CD14-positive monocyte (primary cell): ENCODE results near the gene NRGN. TPM values are rescaled to one million over a fixed set of nuclear protein-coding genes. Genes with fewer than 3 reads are reported as not detected.

ENCODE experiments used
- DNase-seq, 3 donors: peaks; one replicate each; pipeline ENCODE4 v3.0.0-alpha.2; 2011 to 2022
- H2AFZ ChIP-seq: 2 replicates; pipeline ENCODE4 v1.6.0; 2012; ENCODE audit warnings: mild to moderate bottlenecking, low read depth, low read length, inconsistent platforms; ENCODE audit not compliant: insufficient read depth, poor library complexity, severe bottlenecking
- H3K27ac ChIP-seq, 2 donors: 1 replicate in 1 of 2; 2 replicates in 1 of 2; pipeline ENCODE4 v1.5.1; 2012 to 2013; ENCODE audit warnings: low read length in 2 of 2, control low read depth in 1 of 2, inconsistent platforms in 1 of 2, low read depth in 1 of 2, mild to moderate bottlenecking in 1 of 2
- H3K27me3 ChIP-seq, 2 donors: one replicate each; pipeline versions ENCODE4 v1.6.0 to v1.6.1; 2011 to 2013; ENCODE audit warnings: low read length in 2 of 2; ENCODE audit not compliant: control insufficient read depth in 2 of 2, insufficient read depth in 2 of 2
- H3K36me3 ChIP-seq, 2 donors: replicated peaks in 1 of 2; 1 replicate in 1 of 2; 2 replicates in 1 of 2; pipeline versions ENCODE4 v1.5.1 to v1.6.1; 2012 to 2013; ENCODE audit warnings: low read length in 2 of 2, control low read depth in 1 of 2, inconsistent platforms in 1 of 2, mild to moderate bottlenecking in 1 of 2; ENCODE audit not compliant: insufficient read depth in 2 of 2, control insufficient read depth in 1 of 2
- H3K4me1 ChIP-seq, 2 donors: 1 replicate in 1 of 2; 2 replicates in 1 of 2; pipeline versions ENCODE4 v1.5.1 to v1.6.1; 2012 to 2013; ENCODE audit warnings: low read length in 2 of 2, control low read depth in 1 of 2, inconsistent platforms in 1 of 2, mild to moderate bottlenecking in 1 of 2, moderate library complexity in 1 of 2; ENCODE audit not compliant: insufficient read depth in 2 of 2, control insufficient read depth in 1 of 2
- H3K4me2 ChIP-seq: replicated peaks from 2 replicates; pipeline ENCODE3; 2012; ENCODE audit warnings: low read length, moderate library complexity, mild to moderate bottlenecking; ENCODE audit not compliant: poor library complexity, severe bottlenecking; ENCODE audit errors: extremely low read depth
- H3K4me3 ChIP-seq, 3 experiments: fragments of 200-600 bp in 1 of 3; sonication (generic) in 1 of 3; replicated peaks in 1 of 3; 1 replicate in 2 of 3; 2 replicates in 1 of 3; pipeline ENCODE4 v1.5.1; 2011 to 2013; ENCODE audit warnings: low read length in 3 of 3, mild to moderate bottlenecking in 3 of 3, control low read depth in 2 of 3, low read depth in 2 of 3, inconsistent platforms in 1 of 3, moderate library complexity in 1 of 3
- H3K79me2 ChIP-seq: 2 replicates; pipeline ENCODE4 v1.6.0; 2012; ENCODE audit warnings: mild to moderate bottlenecking, control low read depth, inconsistent platforms, low read length, moderate library complexity; ENCODE audit not compliant: insufficient read depth
- H3K9ac ChIP-seq: 2 replicates; pipeline ENCODE4 v1.6.0; 2017; ENCODE audit warnings: low read length, mild to moderate bottlenecking; ENCODE audit not compliant: insufficient read depth, poor library complexity, severe bottlenecking
- H3K9me3 ChIP-seq, 2 donors: replicated peaks in 1 of 2; 1 replicate in 1 of 2; 2 replicates in 1 of 2; pipeline versions ENCODE4 v1.5.1 to v1.6.1; 2012 to 2013; ENCODE audit warnings: low read length in 2 of 2, control low read depth in 1 of 2; ENCODE audit not compliant: control insufficient read depth in 1 of 2, insufficient read depth in 1 of 2
- H4K20me1 ChIP-seq: 2 replicates; pipeline ENCODE4 v1.6.0; 2012; ENCODE audit warnings: mild to moderate bottlenecking, low read length, control low read depth, moderate library complexity; ENCODE audit not compliant: insufficient read depth
- H3K27ac Mint-ChIP-seq, 7 donors: one replicate each; pipeline ENCODE4 v1.8.0; 2020; ENCODE audit warnings: mild to moderate bottlenecking in 7 of 7, mixed read lengths in 7 of 7, moderate library complexity in 6 of 7, inconsistent platforms in 2 of 7
- H3K27me3 Mint-ChIP-seq, 3 donors: one replicate each; pipeline ENCODE4 v1.8.0; 2021 to 2022; ENCODE audit warnings: low read depth in 3 of 3, mild to moderate bottlenecking in 3 of 3, mixed read lengths in 3 of 3, moderate library complexity in 3 of 3, inconsistent platforms in 1 of 3
- H3K36me3 Mint-ChIP-seq, 2 donors: one replicate each; pipeline ENCODE4 v1.8.0; 2020; ENCODE audit warnings: mixed read lengths in 2 of 2, inconsistent platforms in 1 of 2, mild to moderate bottlenecking in 1 of 2
- H3K4me1 Mint-ChIP-seq: one replicate; pipeline ENCODE4 v1.8.0; 2020; ENCODE audit warnings: mild to moderate bottlenecking, mixed read lengths
- H3K4me3 Mint-ChIP-seq, 2 donors: one replicate each; pipeline ENCODE4 v1.8.0; 2020; ENCODE audit warnings: mild to moderate bottlenecking in 2 of 2, mixed read lengths in 2 of 2, moderate library complexity in 1 of 2
- H3K9me3 Mint-ChIP-seq, 7 donors: one replicate each; pipeline ENCODE4 v1.8.0; 2020 to 2022; ENCODE audit warnings: mixed read lengths in 7 of 7, mild to moderate bottlenecking in 6 of 7, moderate library complexity in 6 of 7, inconsistent platforms in 2 of 7
- CTCF ChIP-seq: fragments of 200-600 bp; IDR thresholded peaks from one replicate; pipeline ENCODE4 v1.8.0; 2022; ENCODE audit warnings: antibody characterized with exemption, mild to moderate bottlenecking
- WGBS: methylation state at CpG from one replicate; pipeline ENCODE4 v1.1.5; 2013; ENCODE audit warnings: missing lambda C conversion rate; ENCODE audit not compliant: insufficient coverage; 5-methylcytosine and 5-hydroxymethylcytosine counted together
- intact Hi-C, 2 donors: fragments of 100-400 bp; cut with micrococcal nuclease; formaldehyde crosslinking; loops; one replicate each; pipeline versions ENCODE4 v1.15.0 to v1.15.1; 2023
- polyA plus RNA-seq, 3 donors: library from polyadenylated mRNA; depleted of rRNA in 1 of 3; unstranded in 2 of 3; stranded (reverse) in 1 of 3; fragments of 300-500 nt in 2 of 3; fragments of >200 nt in 1 of 3; fragmentation: Illumina TruSeq in 2 of 3; gene quantifications; 1 replicate in 2 of 3; 2 replicates in 1 of 3; pipeline ENCODE4 v1.2.3, GENCODE V29; 2012 to 2021

NRGN gene
- polyA plus RNA-seq, 3 donors, result 17.2 to 125 (median 19.2) TPM

DNA sequence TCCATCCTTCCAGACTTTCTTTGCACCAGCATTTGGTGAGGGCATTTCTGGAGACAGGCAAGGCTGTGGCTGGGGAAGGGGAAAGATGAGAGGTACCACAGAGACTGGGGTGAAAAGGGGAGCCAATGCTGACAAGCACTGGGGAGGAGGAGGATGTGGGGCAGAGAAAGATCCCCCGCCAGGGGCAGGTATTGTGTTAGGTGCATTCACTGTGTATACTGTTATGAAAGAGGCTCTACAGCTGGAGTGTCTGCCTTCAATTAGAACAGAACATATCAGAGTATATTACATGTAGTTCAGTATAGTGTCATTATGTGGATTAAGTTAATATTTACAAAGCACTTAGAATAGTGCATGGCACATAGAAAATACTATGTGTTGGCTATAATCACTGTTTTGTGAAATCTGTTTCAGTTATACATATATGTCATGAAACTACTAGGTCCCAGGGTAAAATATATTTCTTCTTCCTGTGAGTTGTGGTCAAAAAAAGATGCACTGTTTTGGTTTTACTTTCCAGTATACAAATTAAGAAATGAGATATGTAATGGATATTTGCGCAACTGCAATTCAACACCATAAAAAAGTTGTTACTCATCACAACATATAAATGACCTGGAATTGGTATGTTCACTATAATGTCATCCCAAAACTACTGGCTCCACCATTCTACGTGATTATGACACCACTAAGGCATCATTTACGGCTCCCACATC, 52.0 kb downstream of the NRGN start:
- H3K4me1 Mint-ChIP-seq, result peaks cover 18% of the 10 kb centered on the region
- H3K4me3 Mint-ChIP-seq, result no peak overlapping the region
- H3K27me3 Mint-ChIP-seq, result peaks cover 0 to 2% (median 0%) of the 10 kb centered on the region in 3 donors
- no peak overlapping the region for H3K9ac ChIP-seq
- no peak for TF ChIP-seq CTCF
- peak overlapping the region in 1 of 7 donors; percentile 47 for H3K27ac Mint-ChIP-seq
- no peaks in the 10 kb centered on the region for H3K27me3 ChIP-seq
- H3K27ac ChIP-seq, result no peak overlapping the region
- H3K79me2 ChIP-seq, result peaks cover 55% of the 10 kb centered on the region
- intact Hi-C loops, result loop anchor here (5.0 to 10.0 kb wide), 2 partner anchors 34 to 127 kb away; no protein-coding TSS in a partner anchor
- no peaks in the 10 kb centered on the region for H3K36me3 ChIP-seq
- peaks cover 0 to 3% of the 10 kb centered on the region in 2 donors for H3K36me3 Mint-ChIP-seq
- H3K4me1 ChIP-seq, result peaks cover 4 to 11% of the 10 kb centered on the region in 2 donors
- 48% methylated on average over 2 of the region's 4 CpGs for WGBS
- no peak overlapping the region for H3K4me3 ChIP-seq
- H3K9me3 Mint-ChIP-seq, result no peaks in the 10 kb centered on the region
- peaks cover 65% of the 10 kb centered on the region for H4K20me1 ChIP-seq
- peak; percentile 6 to 18 (median 10) for DNase-seq
- no peaks in the 10 kb centered on the region for H3K9me3 ChIP-seq
- no peak overlapping the region for H3K4me2 ChIP-seq
- H2AFZ ChIP-seq, result no peak overlapping the region

GRCh38 chr11:124793466-124794278, 53.9 kb downstream of the NRGN start:
- no peak overlapping the region for H3K4me3 Mint-ChIP-seq
- peaks cover 2 to 3% (median 2%) of the 10 kb centered on the region in 3 donors for H3K27me3 Mint-ChIP-seq
- peaks cover 26% of the 10 kb centered on the region for H3K4me1 Mint-ChIP-seq
- peaks cover 2 to 3% of the 10 kb centered on the region in 2 donors for H3K27me3 ChIP-seq
- no peaks in the 10 kb centered on the region for H3K36me3 ChIP-seq
- H3K9me3 ChIP-seq, result no peaks in the 10 kb centered on the region
- no peak overlapping the region for H3K4me2 ChIP-seq
- no peak overlapping the region for H2AFZ ChIP-seq
- H3K4me3 ChIP-seq, result no peak overlapping the region
- no peak overlapping the region for H3K27ac Mint-ChIP-seq
- H3K4me1 ChIP-seq, result peaks cover 6 to 14% of the 10 kb centered on the region in 2 donors
- DNase-seq, result peak; percentile 20 to 58 (median 48)
- H3K9me3 Mint-ChIP-seq, result no peaks in the 10 kb centered on the region
- peaks cover 2 to 9% of the 10 kb centered on the region in 2 donors for H3K36me3 Mint-ChIP-seq
- no CpG with 5 or more reads among the region's 2 CpGs for WGBS
- peaks cover 65% of the 10 kb centered on the region for H4K20me1 ChIP-seq
- no peak overlapping the region for H3K27ac ChIP-seq
- peak; percentile 79 for TF ChIP-seq CTCF
- intact Hi-C loops, result loop anchor here (5.0 to 10.0 kb wide), 2 partner anchors 36 to 129 kb away; no protein-coding TSS in a partner anchor
- H3K9ac ChIP-seq, result no peak overlapping the region
- peaks cover 68% of the 10 kb centered on the region for H3K79me2 ChIP-seq
